HG02642 (cell line): ENCODE data around the gene WNT10A.

Experiments
- ATAC-seq: cut with Tn5 transposase; IDR thresholded peaks from one replicate; pipeline ENCODE4 v1.9.1; 2021; ENCODE audit warnings: mild to moderate bottlenecking; ENCODE audit not compliant: unreplicated experiment, poor library complexity

Gene WNT10A

GRCh38 chr2:218891275-218892135 is 10.9 kb downstream of the WNT10A start:
- no peak for ATAC-seq

- ATAC-seq = peak; percentile 48
Measured at GRCh38 chr2:218892693-218893348, 12.2 kb downstream of the WNT10A start.

- no peak for ATAC-seq
Measured at GRCh38 chr2:218893349-218894150, 12.9 kb downstream of the WNT10A start.

- ATAC-seq = no peak
Measured at GRCh38 chr2:218894151-218894879, 13.7 kb downstream of the WNT10A start.

GRCh38 chr2:218894880-218895157 is 14.2 kb downstream of the WNT10A start:
- ATAC-seq = no peak

GRCh38 chr2:218895326-218895725 is 14.7 kb downstream of the WNT10A start:
- ATAC-seq = no peak

GRCh38 chr2:218895759-218896500 is 15.3 kb downstream of the WNT10A start:
- peak; percentile 6 for ATAC-seq

GRCh38 chr2:218896501-218897393 is 16.1 kb downstream of the WNT10A start:
- peak; percentile 66 for ATAC-seq

- peak; percentile 1 for ATAC-seq
Measured at GRCh38 chr2:218897394-218898108, 16.9 kb downstream of the WNT10A start.

- ATAC-seq = peak; percentile 39
Measured at GRCh38 chr2:218898109-218898878, 17.6 kb downstream of the WNT10A start.

- ATAC-seq = no peak
Measured at GRCh38 chr2:218899147-218899546, 18.5 kb downstream of the WNT10A start.

GRCh38 chr2:218902427-218902826 is 21.8 kb downstream of the WNT10A start:
- ATAC-seq = no peak

- ATAC-seq = no peak
Measured at GRCh38 chr2:218904176-218904575, 23.5 kb downstream of the WNT10A start.

- peak; percentile 95 for ATAC-seq
Measured at GRCh38 chr2:218908721-218909619, 28.3 kb downstream of the WNT10A start.

- no peak for ATAC-seq
Measured at GRCh38 chr2:218910741-218911140, 30.1 kb downstream of the WNT10A start.

GRCh38 chr2:218920504-218920903 is 39.9 kb downstream of the WNT10A start:
- no peak for ATAC-seq
